K562 (cell line): Measurements from ENCODE around the gene SMAD4. TPM values are rescaled to one million over a fixed set of nuclear protein-coding genes. Genes with fewer than 3 reads are reported as not detected.
"Not testable (repeated sequence)": the region's sequence is repeated elsewhere in the genome, so short reads cannot be mapped to it uniquely, and the experiment has no call there.

ENCODE experiments used
- ATAC-seq: fragments of 200-7000 bp; cut with Tn5 transposase; 3 replicates; pipeline ENCODE4 v1.9.1; 2020; ENCODE audit warnings: moderate library complexity
- BruUV-seq: library from RNA; stranded (reverse); fragments of 400-500 nt; replicated peaks from 2 replicates; lab custom pipeline; 2021; lab: Mats Ljungman, UMichigan
- CTCF ChIA-PET: fragments of 300-600 bp; formaldehyde crosslinking; extraction: SDS; loops from one replicate; lab custom pipeline; 2021; ENCODE audit warnings: low intra/inter-chr PET ratio; lab: Yijun Ruan, JAX
- POLR2A ChIA-PET: fragments of 300-600, 350-650 bp; sonication (Branson Sonifier 250); formaldehyde crosslinking; extraction: SDS; loops from one replicate; lab custom pipeline; 2021; ENCODE audit warnings: antibody characterized with exemption, inconsistent platforms; lab: Yijun Ruan, JAX
- DNase-seq, 4 experiments: peaks; one replicate each; pipeline versions ENCODE4 v3.0.0 to v3.0.0-alpha.2; 2011 to 2018; ENCODE audit warnings: low spot score in 3 of 4, mixed read lengths in 3 of 4; ENCODE audit errors: extremely low read depth in 1 of 4
- FAIRE-seq: peaks from 2 replicates; lab custom pipeline; 2011; peaks lifted over from hg19 to GRCh38; lab: Jason Lieb, UNC
- H2AFZ ChIP-seq: 2 replicates; pipeline ENCODE4 v1.6.0; 2011; ENCODE audit warnings: low read depth, low read length, control low read depth, inconsistent platforms
- H3K27ac ChIP-seq: fragments of 200-600 bp; 3 replicates; pipeline ENCODE4 v1.8.0; 2011; ENCODE audit warnings: low read depth, mild to moderate bottlenecking, control low read depth, inconsistent platforms, low read length, moderate library complexity, mixed read lengths; ENCODE audit errors: extremely low read depth
- H3K27me3 ChIP-seq, 2 experiments: fragments of 300-600 bp in 1 of 2; 2 replicates in 1 of 2; 3 replicates in 1 of 2; pipeline versions ENCODE4 v1.6.0 to v1.8.0; 2011; ENCODE audit warnings: inconsistent platforms in 2 of 2, low read length in 2 of 2, mild to moderate bottlenecking in 1 of 2, mixed read lengths in 1 of 2, moderate library complexity in 1 of 2; ENCODE audit not compliant: control insufficient read depth in 2 of 2, insufficient read depth in 2 of 2
- H3K36me3 ChIP-seq: fragments of 300-600 bp; 3 replicates; pipeline ENCODE4 v1.8.0; 2011; ENCODE audit warnings: mild to moderate bottlenecking, low read length, inconsistent platforms; ENCODE audit not compliant: control insufficient read depth, insufficient read depth
- H3K4me1 ChIP-seq, 2 experiments: fragments of 200-600 bp in 1 of 2; replicated peaks in 1 of 2; 2 replicates in 1 of 2; 3 replicates in 1 of 2; pipeline versions ENCODE4 v1.5.1 to v1.8.0; 2011; ENCODE audit warnings: inconsistent platforms in 2 of 2, low read length in 2 of 2, mild to moderate bottlenecking in 1 of 2, mixed read lengths in 1 of 2, moderate library complexity in 1 of 2; ENCODE audit not compliant: control insufficient read depth in 2 of 2, insufficient read depth in 2 of 2
- H3K4me2 ChIP-seq: 2 replicates; pipeline ENCODE4 v1.6.1; 2011; ENCODE audit warnings: low read length, control low read depth, inconsistent platforms, mixed read lengths; ENCODE audit not compliant: insufficient read depth
- H3K4me3 ChIP-seq: fragments of 200-600 bp; sonication (generic), shearing (Covaris generic); 2 replicates; pipeline ENCODE4 v1.5.1; 2016; ENCODE audit warnings: control low read depth, inconsistent platforms
- H3K79me2 ChIP-seq: fragments of 200-600 bp; 3 replicates; pipeline ENCODE4 v1.8.0; 2011; ENCODE audit warnings: low read length, inconsistent platforms; ENCODE audit not compliant: control insufficient read depth, insufficient read depth
- H3K9ac ChIP-seq, 2 experiments: 2 replicates each; pipeline versions ENCODE4 v1.6.0 to v1.6.1; 2011; ENCODE audit warnings: low read depth in 2 of 2, low read length in 2 of 2, control low read depth in 1 of 2, inconsistent platforms in 1 of 2, mild to moderate bottlenecking in 1 of 2, mixed read lengths in 1 of 2; ENCODE audit not compliant: insufficient read depth in 1 of 2
- H3K9me1 ChIP-seq: one replicate; pipeline ENCODE4 v1.6.0; 2011; ENCODE audit warnings: inconsistent platforms, mild to moderate bottlenecking, low read length, moderate library complexity; ENCODE audit not compliant: control insufficient read depth, insufficient read depth
- H3K9me3 ChIP-seq: replicated peaks from 2 replicates; pipeline ENCODE4 v1.5.1; 2011; ENCODE audit warnings: low read depth, low read length, inconsistent platforms; ENCODE audit not compliant: control insufficient read depth, insufficient read depth
- H4K20me1 ChIP-seq: replicated peaks from 2 replicates; pipeline ENCODE4 v1.6.1; 2011; ENCODE audit warnings: low read length, inconsistent platforms, mixed read lengths; ENCODE audit not compliant: control insufficient read depth, insufficient read depth
- ARID3A ChIP-seq: IDR thresholded peaks from 2 replicates; pipeline ENCODE4 v1.6.1; 2012; ENCODE audit warnings: low read depth, low read length, improper control_type of control experiment, borderline replicate concordance
- BRD4 ChIP-seq: fragments of 200-600 bp; sonication (generic); IDR thresholded peaks from 2 replicates; pipeline ENCODE4 v1.6.1; 2017; ENCODE audit warnings: inconsistent platforms
- EZH2 ChIP-seq: IDR thresholded peaks from 2 replicates; pipeline ENCODE4 v1.6.1; 2012; ENCODE audit warnings: low read depth, mild to moderate bottlenecking, inconsistent platforms, low read length, borderline replicate concordance
- KLF6 ChIP-seq: fragments of 250-450 bp; sonication (Bioruptor Pico); IDR thresholded peaks from 2 replicates; pipeline ENCODE4 v1.4.0; 2020; ENCODE audit warnings: mild to moderate bottlenecking, moderate library complexity, borderline replicate concordance
- NCOA2 ChIP-seq, 2 experiments: fragments of 450-650 bp; IDR thresholded peaks; 2 replicates each; pipeline ENCODE4 v1.6.1; 2018; ENCODE audit warnings: mild to moderate bottlenecking in 2 of 2, moderate library complexity in 1 of 2; ENCODE audit not compliant: partially characterized antibody in 2 of 2
- SLC30A9 ChIP-seq: fragments of 250-450 bp; sonication (Bioruptor Pico); IDR thresholded peaks from 2 replicates; pipeline ENCODE4 v1.8.0; 2022; ENCODE audit warnings: mild to moderate bottlenecking, moderate library complexity
- TAF9B ChIP-seq: fragments of 450-650 bp; IDR thresholded peaks from 2 replicates; pipeline ENCODE4 v1.6.1; 2018; ENCODE audit warnings: mild to moderate bottlenecking; ENCODE audit not compliant: partially characterized antibody
- ZNF274 ChIP-seq: IDR thresholded peaks from 2 replicates; pipeline ENCODE4 v1.6.1; 2011; ENCODE audit warnings: low read depth, mild to moderate bottlenecking, low read length, moderate library complexity, borderline replicate concordance
- WGBS: fragments of 100-300 bp; shearing (Covaris generic); methylation state at CpG from one replicate; pipeline ENCODE4 v1.1.6; 2016; ENCODE audit warnings: low coverage, mixed read lengths; ENCODE audit not compliant: insufficient coverage; ENCODE audit errors: missing lambda C conversion rate; 5-methylcytosine and 5-hydroxymethylcytosine counted together
- in situ Hi-C: fragments of 300-500 bp; cut with MboI; formaldehyde crosslinking; loops from 4 replicates; pipeline ENCODE4 v1.15.0; 2018; ENCODE audit warnings: inconsistent platforms, mixed read lengths
- intact Hi-C: fragments of 100-400 bp; cut with micrococcal nuclease; formaldehyde crosslinking; loops from 2 replicates; pipeline ENCODE4 v1.14.2; 2022
- polyA plus RNA-seq, 8 experiments: library from polyadenylated mRNA; depleted of rRNA in 4 of 8; stranded (reverse) in 5 of 8; unstranded in 3 of 8; fragments of >200 nt; fragmentation: Nextera tagmentation in 2 of 8; fragmentation: Illumina TruSeq in 1 of 8; extraction: Ambion mirVana in 2 of 8; extraction: Trizol in 1 of 8; gene quantifications; 2 replicates each; pipeline versions ENCODE4 v1.2.1 to v1.2.3, GENCODE V29; 2011 to 2014; ENCODE audit warnings: inconsistent platforms in 1 of 8, missing spikeins in 1 of 8
- total RNA-seq, 7 experiments: library from RNA; depleted of rRNA in 6 of 7; stranded (reverse); fragments of >200 nt in 6 of 7; fragmentation: Illumina TruSeq in 2 of 7; extraction: Trizol in 2 of 7; gene quantifications; 2 replicates each; pipeline versions ENCODE4 v1.2.1 to v1.2.3, GENCODE V29; 2011 to 2021; ENCODE audit warnings: low replicate concordance in 1 of 7

Gene SMAD4
- total and polyA plus RNA-seq, 9 of the 15 experiments (the other 6 are each of a cell fraction or from before 2014, with no cell fraction given): 5.7 to 55.0 (median 39.4) TPM

DNA sequence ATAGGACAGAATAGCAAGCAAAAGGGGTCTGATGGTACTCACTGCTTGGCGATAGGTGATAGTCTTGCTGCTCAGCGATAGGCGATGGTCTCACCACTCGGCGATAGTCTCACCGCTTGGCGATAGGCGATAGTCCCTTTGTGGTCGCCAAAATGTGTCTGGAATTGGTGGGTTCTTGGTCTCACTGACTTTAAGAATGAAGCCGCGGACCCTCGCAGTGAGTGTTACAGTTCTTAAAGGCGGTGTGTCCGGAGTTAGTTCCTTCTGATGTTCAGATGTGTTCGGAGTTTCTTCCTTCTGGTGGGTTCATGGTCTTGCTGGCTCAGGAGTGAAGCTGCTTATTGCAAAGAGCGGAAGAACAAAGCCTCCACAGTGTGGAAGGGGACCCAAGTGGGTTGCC, 90.0 kb downstream of the SMAD4 start:
- H3K9me1 ChIP-seq, CTCF ChIA-PET, H3K4me1 ChIP-seq, BruUV-seq, intact Hi-C loops, H3K4me2 ChIP-seq, FAIRE-seq, H3K9ac ChIP-seq, H3K79me2 ChIP-seq, H4K20me1 ChIP-seq, H3K4me3 ChIP-seq, ATAC-seq, POLR2A ChIA-PET, DNase-seq, H3K9me3 ChIP-seq, H2AFZ ChIP-seq, H3K36me3 ChIP-seq, H3K27ac ChIP-seq: not testable (repeated sequence)
- in situ Hi-C loops: loop anchor here (10.0 to 25.0 kb wide), 3 partner anchors 275 to 1167 kb away; no protein-coding TSS in a partner anchor
- 22% methylated on average over 11 of the region's 16 CpGs for WGBS
- peaks cover 4 to 25% of the 10 kb centered on the region in 2 experiments; a peak in 3 of 5 replicates for H3K27me3 ChIP-seq

DNA sequence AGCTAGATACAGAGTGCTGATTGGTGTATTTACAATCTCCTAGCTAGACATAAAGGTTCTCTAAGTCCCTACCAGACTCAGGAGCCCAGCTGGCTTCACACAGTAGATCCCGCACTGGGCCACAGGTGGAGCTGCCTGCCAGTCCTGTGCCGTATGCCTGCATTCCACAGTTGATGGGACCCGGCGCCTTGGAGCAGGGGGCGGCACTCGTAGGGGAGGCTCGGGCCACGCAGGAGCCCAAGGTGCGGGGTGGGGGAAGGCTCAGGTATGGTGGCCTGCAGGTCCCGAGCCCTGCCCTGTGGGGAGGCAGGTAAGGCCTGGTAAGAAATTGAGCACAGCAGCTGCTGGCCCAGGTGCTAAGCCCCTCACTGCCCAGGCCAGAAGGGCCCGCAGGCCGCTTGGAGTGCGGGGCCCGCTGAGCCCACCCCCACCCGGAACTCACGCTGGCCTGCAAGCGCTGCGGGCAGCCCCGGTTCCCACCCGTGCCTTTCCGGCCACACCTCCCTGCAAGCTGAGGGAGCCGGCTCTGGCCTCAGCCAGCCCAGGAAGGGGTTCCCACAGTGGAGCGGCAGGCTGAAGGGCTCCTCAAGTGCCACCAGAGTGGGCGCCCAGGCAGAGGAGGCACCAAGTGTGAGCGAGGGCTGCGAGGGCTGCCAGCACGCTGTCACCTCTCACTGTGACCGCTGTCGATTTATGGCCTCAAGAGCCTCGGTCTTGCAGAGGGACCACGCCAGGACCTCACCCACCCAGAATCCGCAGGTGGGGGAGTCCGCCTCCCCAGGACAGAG, 91.0 kb downstream of the SMAD4 start:
- no peak for ATAC-seq
- Histone ChIP-seq H3K36me3 (no peaks in the 10 kb centered on the region), H3K27ac (no peak overlapping the region), H3K4me2 (no peak overlapping the region), H3K9me1 (no peaks in the 10 kb centered on the region), H4K20me1 (no peaks in the 10 kb centered on the region), H3K79me2 (no peaks in the 10 kb centered on the region), H3K9ac (no peak overlapping the region), H3K9me3 (no peaks in the 10 kb centered on the region), H3K4me1 (peaks cover 0 to 8% of the 10 kb centered on the region in 2 experiments; a peak in 2 of 5 replicates)
- no peak for DNase-seq
- intact Hi-C loops (no loop called here), in situ Hi-C loops (loop anchor here (25.0 kb wide), 2 partner anchors 541 to 1166 kb away; no protein-coding TSS in a partner anchor)
- WGBS: 14% methylated on average over 15 of the region's 33 CpGs
- POLR2A ChIA-PET: interaction anchor here (0.6 kb wide), 1 partner anchor 169 kb away, joined by 3 read pairs; no protein-coding TSS in a partner anchor
- CTCF ChIA-PET: no interaction called here
- no peak for FAIRE-seq
- TF ChIP-seq ZNF274: no peak
- TF ChIP-seq BRD4: no peak
- no peak for TF ChIP-seq ARID3A
- TF ChIP-seq SLC30A9 (CRISPR knock-in tag): no peak
- TF ChIP-seq EZH2: no peak
- no peak for TF ChIP-seq KLF6 (CRISPR knock-in tag)
- TF ChIP-seq TAF9B: no peak
- TF ChIP-seq NCOA2 (IDR thresholded peaks at IDR 0.05; ENCODE audit: partially characterized antibody in 2 of 2): no peak
- TF ChIP-seq, all 486 proteins: peak for 0
- Histone ChIP-seq H3K27me3 (peaks cover 4 to 32% of the 10 kb centered on the region in 2 experiments; a peak in 3 of 5 replicates), H3K4me3 (no peak overlapping the region), H2AFZ (no peak overlapping the region)
- no TSS peak for BruUV-seq
